Inferior parietal cortex (tissue), 1 donor: Measurements from ENCODE around the gene FRYL.
"Not testable (repeated sequence)": the region's sequence is repeated elsewhere in the genome, so short reads cannot be mapped to it uniquely, and the experiment has no call there.

ENCODE experiments used
- DNase-seq: peaks from one replicate; pipeline ENCODE4 v3.0.0-alpha.2; 2016; ENCODE audit errors: extremely low spot score

Gene FRYL

DNA sequence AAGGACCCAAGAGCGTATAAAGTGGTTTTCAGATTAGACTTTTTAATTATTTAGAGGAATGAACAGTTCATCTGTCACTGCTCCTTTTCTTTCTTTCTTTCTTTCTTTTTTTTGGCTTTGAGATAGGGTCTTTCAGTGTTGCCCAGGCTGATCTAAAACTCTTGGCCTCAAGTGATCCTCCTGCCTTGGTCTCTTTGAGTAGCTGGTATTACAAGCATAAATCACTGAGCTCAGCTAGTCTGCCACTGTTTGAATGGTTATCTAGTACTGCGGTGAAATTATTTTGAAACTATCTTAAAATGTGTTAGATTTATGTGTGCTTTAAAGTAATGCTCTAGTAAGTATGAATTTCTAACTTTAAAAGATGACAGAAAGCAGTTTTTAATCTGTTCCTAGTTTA, 6.5 kb upstream of the FRYL start:
- DNase-seq, result no peak

DNA sequence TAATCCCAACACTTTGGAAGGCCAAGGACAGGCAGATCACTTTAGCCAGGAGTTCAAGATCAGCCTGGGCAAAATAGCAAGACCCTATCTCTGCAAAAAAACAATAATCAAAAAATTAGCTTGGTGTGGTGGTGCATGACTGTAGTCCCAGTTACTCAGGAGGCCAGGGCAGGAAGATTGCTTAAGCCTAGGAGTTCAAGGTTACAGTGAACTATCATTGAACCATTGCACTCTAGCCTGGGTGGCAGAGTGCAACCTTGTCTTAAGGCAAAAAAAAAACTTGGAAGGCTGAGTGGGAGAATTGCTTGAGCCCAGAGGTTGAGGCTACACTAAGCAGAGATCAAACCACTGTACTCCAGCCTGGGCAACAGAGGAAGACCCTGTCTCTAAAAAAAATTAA, 5.2 kb upstream of the FRYL start:
- DNase-seq, result no peak

DNA sequence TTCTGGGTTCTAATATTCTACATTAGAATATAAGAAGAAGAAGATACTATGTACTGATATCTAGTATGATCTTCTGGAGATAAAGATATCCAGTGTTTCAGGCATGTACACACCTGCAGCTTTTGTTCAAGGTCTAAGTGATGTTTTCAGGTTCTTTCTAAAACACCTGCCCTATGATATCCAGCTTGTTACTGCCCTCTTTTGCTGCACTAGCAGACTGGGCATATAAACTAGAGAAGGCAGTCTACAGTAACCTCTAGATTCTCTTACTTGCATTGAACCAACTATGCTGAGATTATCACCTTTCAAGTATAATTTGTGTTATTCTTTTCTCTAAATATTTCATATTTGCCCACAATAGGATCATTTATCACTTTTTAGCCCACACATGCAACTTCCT, 1.9 kb upstream of the FRYL start:
- no peak for DNase-seq

DNA sequence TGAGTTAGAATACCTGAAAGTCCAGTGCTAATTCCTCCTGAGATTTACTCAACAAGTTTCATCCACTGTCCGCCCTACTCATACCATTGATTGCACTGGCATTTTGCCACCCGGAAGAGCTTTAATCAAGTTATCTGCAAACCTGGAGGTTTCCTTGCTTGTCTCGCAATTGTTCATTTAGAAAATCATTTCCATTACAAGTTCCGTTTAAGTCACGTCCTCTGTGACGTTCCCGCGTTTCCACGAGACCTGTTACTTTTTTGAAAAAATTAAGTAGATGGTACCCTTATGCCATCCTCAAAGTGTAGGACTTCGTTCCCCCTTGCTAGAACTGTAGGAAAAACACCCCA, 761 bp upstream of the FRYL start:
- no peak for DNase-seq

DNA sequence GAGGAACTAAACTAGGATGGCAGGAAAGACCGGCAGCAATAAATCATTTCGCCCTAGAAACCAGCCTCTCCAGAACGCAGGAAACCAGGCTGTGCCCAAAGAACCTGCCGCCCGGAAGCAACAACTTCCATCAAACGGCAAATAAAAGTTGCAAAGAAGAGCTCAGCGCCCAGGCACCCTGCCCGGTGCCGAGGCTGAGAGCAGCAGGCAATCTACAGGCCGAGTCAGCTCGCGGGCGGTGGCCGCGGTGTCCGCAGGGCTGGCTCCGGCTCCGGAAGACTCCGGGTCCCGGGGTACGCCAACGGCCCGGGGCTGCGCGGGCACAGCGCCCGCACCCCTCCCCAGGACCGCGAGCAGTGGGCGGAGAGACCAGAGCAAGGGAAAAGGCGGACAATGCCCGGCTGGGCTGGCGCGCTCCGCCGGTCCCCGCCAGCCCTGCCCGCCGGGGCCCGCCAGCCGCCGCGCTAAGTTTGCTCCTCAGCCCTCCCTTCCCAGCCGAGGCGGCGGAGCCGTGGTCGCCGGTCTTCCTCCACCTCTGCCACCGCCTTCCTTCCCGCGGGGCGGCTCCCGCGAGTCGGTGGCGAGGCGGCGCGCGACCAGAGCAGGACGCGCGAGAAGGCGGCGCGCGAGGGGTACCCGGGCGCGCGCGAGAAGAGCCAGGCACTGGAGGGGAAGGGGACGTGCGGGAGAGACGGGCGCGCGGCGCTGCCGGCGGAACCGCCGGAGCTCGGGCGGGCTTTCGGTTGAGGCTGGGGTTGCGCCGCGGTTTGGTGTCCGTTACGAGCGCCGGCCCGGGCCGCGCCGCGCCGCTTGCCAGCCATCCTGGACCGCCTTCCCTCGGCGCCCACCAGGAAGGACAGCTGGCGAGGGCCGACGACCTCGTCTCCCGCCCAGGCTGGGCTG, 733 bp downstream of the FRYL start:
- DNase-seq, result peak; percentile 69

DNA sequence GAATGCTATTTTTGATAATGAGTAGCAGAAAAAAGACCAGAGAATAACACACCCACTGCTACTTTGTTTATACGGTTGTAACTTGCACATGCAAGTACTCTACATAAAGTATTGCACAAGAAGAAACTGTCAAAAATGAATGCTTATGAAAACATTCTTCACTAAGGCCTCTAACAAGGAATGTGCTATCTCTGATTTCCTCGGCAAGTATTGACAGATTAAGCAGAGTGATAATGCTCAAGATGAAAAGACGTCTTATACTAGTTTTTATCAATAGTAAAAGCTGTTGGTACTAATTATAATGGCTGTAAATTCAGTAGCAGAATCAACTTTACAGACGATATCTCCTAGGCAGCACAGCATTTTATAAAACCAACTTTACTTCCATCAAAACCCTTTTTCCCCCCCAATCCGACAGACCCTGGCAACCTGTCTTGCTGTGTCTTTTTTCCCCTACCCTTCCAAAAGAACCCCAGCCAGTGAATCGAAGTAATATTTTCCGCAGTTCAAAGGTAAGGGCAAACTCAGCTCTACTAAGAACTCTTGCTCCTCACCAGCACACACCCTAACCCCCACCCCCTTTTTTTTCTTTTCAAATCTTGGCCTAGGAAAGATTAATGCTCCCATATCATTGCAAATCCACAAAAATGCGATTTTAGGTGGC, 1.5 kb downstream of the FRYL start:
- no peak for DNase-seq

DNA sequence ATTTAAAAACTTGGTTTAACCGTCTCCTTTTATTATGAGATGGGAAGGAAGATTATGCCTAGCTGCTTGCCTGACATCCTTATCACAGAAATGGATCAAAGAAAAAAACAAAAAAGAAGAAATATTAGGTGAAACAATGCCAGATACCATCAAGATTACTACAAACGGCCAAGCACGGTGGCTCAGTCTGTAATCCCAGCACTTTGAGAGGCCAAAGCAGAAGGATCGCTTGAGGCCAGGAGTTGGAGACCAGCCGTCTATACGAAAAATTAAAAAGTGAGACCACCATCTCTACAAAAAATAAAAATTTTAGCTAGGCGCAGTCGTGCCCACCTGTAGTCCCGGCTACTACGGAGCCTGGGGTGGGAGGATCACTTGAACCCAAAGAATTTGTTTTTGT, 2.3 kb downstream of the FRYL start:
- no peak for DNase-seq

DNA sequence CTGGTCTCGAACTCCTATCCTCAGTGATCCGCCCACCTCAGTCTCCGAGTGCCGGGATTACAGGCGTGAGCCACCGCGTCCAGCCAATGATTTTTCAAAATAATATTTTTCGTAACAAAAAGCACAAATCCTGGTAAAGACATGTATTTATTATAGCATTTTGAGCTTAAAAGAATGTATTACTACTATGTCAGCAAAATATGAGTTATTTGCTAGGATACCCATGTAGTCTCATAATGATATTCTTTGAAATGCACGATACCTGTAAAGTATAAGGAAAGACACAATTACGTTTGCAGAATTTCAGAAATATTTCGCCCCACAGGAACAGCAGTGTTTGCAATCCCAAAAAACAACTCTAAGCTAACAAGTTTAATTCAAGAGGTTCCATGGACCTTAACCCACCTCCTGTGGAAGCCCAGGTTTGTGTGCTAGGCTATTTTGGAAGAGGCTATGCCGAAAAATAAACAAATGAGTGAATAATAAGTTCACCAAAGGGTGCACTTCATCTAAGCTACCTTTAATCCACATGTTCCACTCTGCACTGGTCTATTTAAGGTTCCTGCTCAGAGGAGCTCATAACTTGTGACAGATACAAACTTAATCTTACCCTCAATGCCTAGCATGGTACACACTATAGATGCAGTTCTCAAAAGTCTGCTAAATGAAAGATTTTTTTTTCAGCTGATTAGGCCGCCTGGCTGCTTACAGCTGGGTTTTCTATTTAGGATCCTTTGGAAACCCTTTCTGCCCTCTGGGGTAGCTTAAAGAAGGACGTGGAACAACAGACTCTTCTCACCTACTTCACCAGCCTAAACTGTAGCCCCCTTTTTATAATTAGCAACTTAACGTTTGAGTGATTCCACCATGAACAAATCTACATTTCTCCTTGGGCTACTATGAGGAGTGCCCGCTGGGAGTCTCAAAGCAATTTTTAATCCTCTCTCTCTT, 5.0 kb downstream of the FRYL start:
- no peak for DNase-seq

DNA sequence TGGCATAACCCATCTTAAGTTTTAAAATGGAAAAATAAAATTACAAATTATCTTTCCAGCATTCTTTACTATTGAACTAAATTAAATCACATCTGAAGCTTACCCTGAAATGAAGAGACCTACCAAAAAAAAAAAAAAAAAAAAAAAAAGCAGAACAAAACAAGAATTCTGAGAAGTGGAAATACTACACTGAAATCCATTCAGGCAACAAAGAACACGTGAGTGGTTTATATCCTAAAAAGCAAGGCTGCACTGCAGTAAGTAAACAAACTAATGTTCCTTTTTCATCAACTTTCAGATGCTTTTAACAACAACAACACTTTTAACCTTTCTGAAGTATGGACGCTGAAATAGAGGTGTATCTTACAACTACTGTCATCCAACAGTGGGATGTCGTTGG, 7.5 kb downstream of the FRYL start:
- no peak for DNase-seq

DNA sequence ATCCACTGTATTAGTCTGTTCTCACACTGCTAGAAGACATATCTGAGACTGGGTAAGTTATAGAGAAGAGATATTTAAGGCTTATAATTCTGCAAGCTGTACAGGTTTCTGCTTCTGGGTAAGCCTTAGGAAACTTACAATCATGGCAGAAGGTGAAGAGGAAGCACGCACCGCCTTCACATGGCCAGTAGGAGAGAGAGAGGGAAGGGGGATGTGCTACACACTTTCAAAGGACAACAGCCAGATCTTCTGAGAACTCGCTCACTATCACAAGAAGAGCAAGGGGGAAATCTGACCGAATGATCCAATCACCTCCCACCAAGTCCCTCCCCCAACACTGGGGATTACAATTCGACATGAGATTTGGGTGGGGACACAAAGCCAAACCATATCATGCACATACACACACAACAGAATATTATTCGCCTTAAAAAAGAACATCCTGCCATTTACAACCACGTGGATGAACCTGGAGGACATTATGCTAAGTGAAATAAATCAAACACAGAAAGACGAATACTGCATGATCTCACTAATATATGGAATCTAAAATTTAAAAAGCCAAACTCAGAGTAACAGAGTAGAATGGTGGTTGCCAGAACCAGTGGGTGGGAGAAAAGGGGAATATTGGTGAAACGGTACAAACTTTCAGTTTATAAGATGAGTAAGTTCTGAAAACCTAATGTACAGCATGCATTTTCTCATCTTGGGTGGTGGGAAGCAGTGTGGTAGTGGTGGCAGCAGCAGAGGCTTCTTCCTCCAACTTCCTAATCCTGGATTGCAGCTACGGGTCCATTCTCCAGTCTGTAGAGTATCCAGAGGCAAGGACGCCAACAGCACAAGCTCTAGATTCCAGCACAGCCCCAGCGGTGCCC, 12.8 kb downstream of the FRYL start:
- DNase-seq, result no peak

DNA sequence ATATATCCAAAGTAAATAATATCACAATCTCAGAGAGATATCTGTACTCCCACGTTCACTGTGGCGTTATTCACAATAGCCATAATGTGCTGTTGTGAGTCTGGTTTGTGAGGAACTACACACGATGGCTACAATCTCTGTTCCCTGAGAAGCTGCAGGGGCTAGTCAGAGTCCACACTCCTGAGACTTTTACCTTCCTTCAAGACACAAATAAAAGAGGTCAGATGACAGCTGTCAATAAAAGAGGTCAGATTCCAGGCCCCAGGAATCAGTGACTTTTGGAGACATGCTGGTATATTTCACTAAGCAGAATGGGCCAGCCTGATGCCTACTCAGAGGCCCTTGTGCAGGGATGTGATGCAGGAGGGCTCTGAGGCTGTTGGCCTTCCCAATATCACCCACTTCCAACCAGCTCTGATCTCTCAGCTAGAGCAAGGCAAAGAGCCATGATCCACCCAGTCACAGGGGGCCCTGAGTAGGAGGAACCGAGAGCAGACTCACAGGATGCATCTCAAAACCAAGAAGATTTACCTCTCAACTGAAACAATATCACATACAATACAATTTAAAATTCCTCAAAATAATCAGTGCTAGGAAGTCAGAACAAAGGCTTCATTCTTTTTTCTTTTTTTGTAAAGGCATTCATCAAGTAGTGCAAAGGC, 13.8 kb downstream of the FRYL start:
- DNase-seq, result no peak

DNA sequence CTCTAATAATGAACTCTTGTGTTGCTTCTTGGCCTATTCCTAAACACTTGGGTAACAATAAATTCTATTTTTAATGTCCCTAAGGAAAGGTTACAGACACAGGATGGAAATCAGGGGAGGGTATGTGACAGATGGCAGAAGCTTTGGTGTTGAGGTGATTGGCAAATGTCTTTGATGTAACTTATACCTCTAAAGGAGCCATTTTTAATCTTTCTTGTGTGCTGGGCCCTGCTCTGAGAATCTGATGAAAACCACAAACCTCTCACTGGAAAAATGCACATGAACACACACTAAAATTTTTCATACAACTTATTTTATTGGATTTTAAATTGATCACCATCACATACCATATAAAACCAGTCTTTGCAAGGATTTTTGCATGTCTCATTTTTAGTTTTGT, 17.7 kb downstream of the FRYL start:
- DNase-seq, result no peak

DNA sequence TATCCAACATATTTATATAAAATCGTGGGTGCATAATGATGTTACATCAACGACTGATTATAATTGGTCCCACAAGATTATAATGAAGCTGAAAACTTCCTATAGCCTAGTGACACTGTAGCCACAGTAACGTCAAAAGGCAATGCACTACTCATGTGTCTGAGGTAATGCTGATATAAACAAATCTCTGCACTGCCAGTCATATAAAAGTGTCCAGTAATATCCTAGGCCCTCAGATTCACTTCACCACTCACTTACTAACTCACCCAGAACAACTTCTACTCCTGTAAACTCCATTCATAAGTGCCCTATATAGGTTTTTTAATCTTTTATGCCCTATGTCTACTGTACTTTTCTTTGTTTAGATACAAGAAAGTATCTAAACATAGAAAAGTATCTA, 18.8 kb downstream of the FRYL start:
- no peak for DNase-seq

DNA sequence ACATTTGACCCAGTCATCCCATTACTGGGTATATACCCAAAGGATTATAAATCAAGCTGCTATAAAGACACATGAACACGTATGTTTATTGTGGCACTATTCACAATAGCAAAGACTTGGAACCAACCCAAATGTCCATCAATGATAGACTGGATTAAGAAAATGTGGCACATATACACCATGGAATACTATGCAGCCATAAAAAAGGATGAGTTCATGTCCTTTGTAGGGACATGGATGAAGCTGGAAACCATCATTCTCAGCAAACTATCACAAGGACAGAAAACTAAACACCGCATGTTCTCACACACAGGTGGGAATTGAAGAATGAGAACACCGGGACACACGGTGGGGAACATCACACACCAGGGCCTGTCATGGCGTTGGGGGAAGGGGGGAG, 21.4 kb downstream of the FRYL start:
- not testable (repeated sequence) for DNase-seq

DNA sequence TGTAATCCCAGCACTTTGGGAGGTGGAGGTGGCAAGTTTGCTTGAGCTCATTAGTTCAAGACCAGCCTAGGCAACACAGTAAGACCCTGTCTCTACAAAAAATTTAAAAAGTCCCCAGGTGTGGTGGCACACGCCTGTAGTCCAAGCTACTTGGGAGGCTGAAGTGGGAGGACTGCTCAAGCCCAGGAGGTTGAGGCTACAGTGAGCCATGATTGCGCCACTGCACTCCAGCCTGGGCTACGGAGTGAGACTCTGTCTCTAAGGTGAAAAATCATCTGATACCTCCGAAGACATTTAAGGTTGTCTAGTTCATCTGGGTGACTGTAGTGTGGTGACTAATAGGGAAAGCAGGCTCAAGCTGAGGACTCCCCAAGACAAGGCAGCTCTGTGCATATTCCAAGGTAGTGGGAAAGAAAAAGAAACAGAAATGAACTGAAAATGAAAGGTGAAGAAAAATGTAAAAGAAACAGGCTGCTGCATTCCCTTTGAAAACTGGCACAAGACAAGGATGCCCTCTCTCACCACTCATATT, 23.3 kb downstream of the FRYL start:
- DNase-seq, result no peak

DNA sequence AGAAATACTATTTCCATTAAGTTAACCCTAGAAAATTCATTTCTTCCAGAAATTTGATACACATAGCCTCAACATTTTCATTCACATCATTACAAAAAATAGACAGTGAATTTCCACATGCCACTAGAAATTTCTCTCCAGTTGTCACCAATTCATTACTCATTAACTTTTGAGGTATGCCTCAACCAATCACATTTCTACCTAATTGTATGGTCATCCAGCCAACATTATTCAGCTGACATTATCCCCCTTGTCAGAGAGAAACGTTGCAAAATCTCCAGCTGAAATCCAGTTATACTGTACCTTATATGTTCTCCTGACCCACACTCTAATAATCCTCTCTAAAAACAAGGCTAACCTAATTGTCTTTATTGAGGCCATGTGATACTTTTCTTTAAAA, 24.8 kb downstream of the FRYL start:
- DNase-seq, result no peak

DNA sequence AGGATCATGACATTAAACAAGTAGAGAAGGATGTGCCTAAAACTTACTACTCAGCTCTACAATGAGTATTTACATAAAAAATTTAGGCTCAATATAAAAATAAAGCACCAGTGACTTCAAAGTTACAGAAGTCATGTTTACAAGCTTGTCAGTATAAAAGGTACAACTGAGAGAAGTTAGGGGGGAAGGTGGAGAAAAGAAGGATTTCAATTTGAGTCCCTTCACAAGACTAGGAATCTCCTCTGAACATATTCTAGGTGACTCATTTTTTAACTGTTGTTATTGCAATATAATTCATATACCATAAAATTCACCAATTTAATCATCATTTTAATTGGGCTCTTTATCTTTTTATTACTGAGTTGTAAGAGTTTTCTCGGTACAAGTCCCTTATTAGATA, 26.9 kb downstream of the FRYL start:
- DNase-seq, result no peak

DNA sequence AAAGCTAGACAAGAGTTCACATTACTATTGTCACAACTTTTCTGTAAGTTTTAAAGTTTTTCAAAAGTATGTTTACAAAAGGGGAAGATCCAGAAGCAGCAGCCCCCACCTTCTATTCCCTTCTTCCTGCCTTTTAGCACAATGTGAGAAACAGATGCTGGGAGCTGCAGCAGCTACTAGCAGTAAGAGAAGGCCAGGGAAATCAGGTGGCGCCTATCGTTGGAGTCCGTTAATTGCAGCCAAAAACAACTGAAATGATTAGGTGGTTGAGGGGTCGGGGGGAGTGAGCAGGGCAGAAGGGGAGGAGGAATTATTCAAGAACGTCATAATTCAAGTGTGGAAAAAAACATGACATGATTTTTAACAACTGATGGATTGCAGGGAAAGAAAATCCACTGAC, 27.4 kb downstream of the FRYL start:
- no peak for DNase-seq

DNA sequence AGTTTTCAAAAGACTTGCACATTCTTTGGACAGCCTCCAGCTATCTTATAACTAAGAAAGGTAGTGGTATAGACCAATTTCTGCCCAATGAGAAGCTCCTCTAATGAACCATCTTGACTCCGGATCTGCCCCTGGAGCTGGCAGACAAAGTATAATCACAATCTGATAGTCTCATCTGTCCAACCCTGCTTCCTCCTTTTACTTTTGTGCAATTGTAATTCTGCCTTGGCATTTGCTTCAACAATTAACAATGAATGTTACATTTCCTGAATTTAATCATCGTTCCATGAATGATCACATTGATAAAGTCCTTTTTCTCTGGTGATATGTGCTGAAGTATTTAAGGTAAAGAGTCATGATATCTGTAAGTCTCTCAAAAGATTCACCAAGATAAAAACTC, 27.8 kb downstream of the FRYL start:
- no peak for DNase-seq

DNA sequence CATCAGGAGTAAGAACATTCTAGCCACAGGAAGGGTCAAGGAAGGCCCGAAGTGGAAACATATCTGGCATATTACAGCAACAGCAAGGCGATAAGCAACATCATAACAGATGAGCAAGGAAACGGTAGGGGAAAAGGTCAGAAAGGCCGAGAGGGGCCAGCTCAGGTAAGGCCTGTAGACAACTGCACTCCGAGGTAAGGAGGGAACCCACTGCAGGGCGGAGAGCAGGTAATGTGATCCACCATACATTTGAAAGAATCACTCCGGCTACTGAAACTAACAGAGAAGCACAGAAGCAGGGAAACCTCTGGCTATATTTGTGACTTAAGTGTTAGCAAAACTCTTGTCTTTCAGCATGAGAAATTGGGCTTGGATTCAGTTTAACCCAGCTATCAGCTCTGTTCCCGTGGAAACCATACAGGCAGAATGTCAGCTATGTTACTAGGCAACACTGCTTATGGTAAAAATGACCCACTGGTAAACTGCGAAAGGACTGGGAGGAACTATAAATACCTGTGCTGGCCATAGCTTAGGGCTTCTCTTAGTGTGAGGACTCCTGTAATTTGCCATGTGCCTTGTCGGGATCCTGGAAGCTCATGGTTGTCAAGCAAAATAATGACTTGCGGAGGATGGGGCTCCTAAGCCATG, 31.0 kb downstream of the FRYL start:
- no peak for DNase-seq
